ENCODE measurements around the gene CDKN2B-AS1. TPM values are rescaled to one million over a fixed set of nuclear protein-coding genes. Genes with fewer than 3 reads are reported as not detected.

The CDKN2B-AS1 gene
- total and polyA plus RNA-seq, 8 donors, result 0.24 to 0.92 (median 0.55) TPM; not detected in 3

GRCh38 chr9:22041344-22041743 is 46.8 kb downstream of the CDKN2B-AS1 start:
- 68 to 87% methylated on average over 1 of the region's 1 CpG for WGBS, 2 donors
- DNase-seq (no peak), FAIRE-seq (no peak), ATAC-seq (peak in 1 of 4 donors; percentile 19)
- no peaks in the 10 kb centered on the region for H3K9me3 ChIP-seq
- peak overlapping the region in 3 of 4 donors; percentile 9 to 57 (median 48) for H3K27ac ChIP-seq
- intact Hi-C loops (cut with DNase I), result no loop called here
- peaks cover 14 to 19% (median 17%) of the 10 kb centered on the region in 3 donors for H3K4me1 ChIP-seq
- H3K36me3 ChIP-seq, result no peaks in the 10 kb centered on the region
- TF ChIP-seq CTCF (IDR thresholded peaks at IDR 0.05), result no peak
- H3K4me3 ChIP-seq, result no peak overlapping the region
- H3K27me3 ChIP-seq, result no peaks in the 10 kb centered on the region

GRCh38 chr9:22041775-22042174 is 47.2 kb downstream of the CDKN2B-AS1 start:
- Histone ChIP-seq H3K36me3 (no peaks in the 10 kb centered on the region), H3K27ac (peak overlapping the region in 3 of 4 donors; percentile 11 to 57 (median 48))
- FAIRE-seq, result peak; percentile 78

GRCh38 chr9:22043928-22044327 is 49.3 kb downstream of the CDKN2B-AS1 start:
- intact Hi-C loops (cut with DNase I), result no loop called here
- Histone ChIP-seq H3K4me3 (no peak overlapping the region), H3K9me3 (no peaks in the 10 kb centered on the region), H3K36me3 (no peaks in the 10 kb centered on the region), H3K27ac (no peak overlapping the region), H3K27me3 (no peaks in the 10 kb centered on the region), H3K4me1 (peaks cover 10 to 19% (median 14%) of the 10 kb centered on the region in 3 donors)
- TF ChIP-seq CTCF (IDR thresholded peaks at IDR 0.05), result no peak
- WGBS, 2 donors, result 66% methylated on average over 3 of the region's 3 CpGs
- no peak for DNase-seq
- ATAC-seq, result no peak
- no peak for FAIRE-seq

More at GRCh38 chr9:22041775-22042174, 47.2 kb downstream of the CDKN2B-AS1 start:
- H3K9me3 ChIP-seq, result no peaks in the 10 kb centered on the region
- H3K4me1 ChIP-seq, result peaks cover 14 to 19% (median 17%) of the 10 kb centered on the region in 3 donors
- ATAC-seq, result peak; percentile 93 to 99 (median 96)
- no peak overlapping the region for H3K4me3 ChIP-seq
- WGBS, 2 donors, result 8 to 17% methylated on average over 1 of the region's 1 CpG
- peak in 4 of 6 donors; percentile 64 to 79 (median 74) for DNase-seq
- TF ChIP-seq CTCF (IDR thresholded peaks at IDR 0.05), result no peak
- no peaks in the 10 kb centered on the region for H3K27me3 ChIP-seq
- intact Hi-C loops (cut with DNase I), result no loop called here

- FAIRE-seq (no peak), ATAC-seq (no peak)
These were observed 50.0 kb downstream of the CDKN2B-AS1 start for GRCh38 chr9:22044583-22044982.

More at GRCh38 chr9:22044583-22044982, 50.0 kb downstream of the CDKN2B-AS1 start:
- Histone ChIP-seq H3K4me1 (peaks cover 10 to 14% (median 14%) of the 10 kb centered on the region in 3 donors), H3K27me3 (no peaks in the 10 kb centered on the region), H3K27ac (no peak overlapping the region), H3K36me3 (no peaks in the 10 kb centered on the region), H3K4me3 (no peak overlapping the region), H3K9me3 (no peaks in the 10 kb centered on the region)
- intact Hi-C loops (cut with DNase I), result no loop called here
- TF ChIP-seq CTCF (IDR thresholded peaks at IDR 0.05), result no peak
- no peak for DNase-seq
